ENCODE measurements around the gene PTK7.

- no peak for TF ChIP-seq CTCF (IDR thresholded peaks at IDR 0.05; ENCODE audit: extremely low read depth in 1 of 2, insufficient read depth in 1 of 2, low read depth in 1 of 2, low read length in 2 of 2)
- TF ChIP-seq MYC (IDR thresholded peaks at IDR 0.05; ENCODE audit: low read depth, low read length), result no peak
- no peak for TF ChIP-seq POLR2AphosphoS5 (IDR thresholded peaks at IDR 0.05; ENCODE audit: insufficient read depth, low read depth, low read length)
- TF ChIP-seq FOS (IDR thresholded peaks at IDR 0.05; ENCODE audit: borderline replicate concordance, insufficient read depth, low read length), result no peak
- no peak for TF ChIP-seq EZH2 (IDR thresholded peaks at IDR 0.05; ENCODE audit: borderline replicate concordance, low read depth, low read length, severe bottlenecking)
- no peak for TF ChIP-seq POLR2A (IDR thresholded peaks at IDR 0.05; ENCODE audit: low read depth, low read length)
- no peak for TF ChIP-seq JUN (IDR thresholded peaks at IDR 0.05; ENCODE audit: borderline replicate concordance, insufficient read depth, insufficient read length, low read depth)
- no peak for TF ChIP-seq MAX (IDR thresholded peaks at IDR 0.05; ENCODE audit: insufficient read depth, insufficient read length)
- TF ChIP-seq GATA2 (IDR thresholded peaks at IDR 0.05; ENCODE audit: insufficient read depth, insufficient read length, low read depth, low read length), result no peak
Measured at GRCh38 chr6:43130429-43130828, 54.3 kb downstream of the PTK7 start.
